Astrocyte (in vitro differentiated cells and primary cell): ENCODE data around the gene THAP11.

Experiments used
- EZH2 ChIP-seq: IDR thresholded peaks from 2 replicates; pipeline ENCODE4 v1.6.1; 2012; ENCODE audit warnings: mild to moderate bottlenecking, low read length, inconsistent platforms; ENCODE audit not compliant: insufficient read depth
- TF ChIP-seq, protein P1 (sequence below): IDR thresholded peaks from 2 replicates; pipeline ENCODE4 v1.5.1; 2011; ENCODE audit warnings: low read depth, mild to moderate bottlenecking, inconsistent platforms, low read length, moderate library complexity; ENCODE audit not compliant: insufficient read depth

DNA sequence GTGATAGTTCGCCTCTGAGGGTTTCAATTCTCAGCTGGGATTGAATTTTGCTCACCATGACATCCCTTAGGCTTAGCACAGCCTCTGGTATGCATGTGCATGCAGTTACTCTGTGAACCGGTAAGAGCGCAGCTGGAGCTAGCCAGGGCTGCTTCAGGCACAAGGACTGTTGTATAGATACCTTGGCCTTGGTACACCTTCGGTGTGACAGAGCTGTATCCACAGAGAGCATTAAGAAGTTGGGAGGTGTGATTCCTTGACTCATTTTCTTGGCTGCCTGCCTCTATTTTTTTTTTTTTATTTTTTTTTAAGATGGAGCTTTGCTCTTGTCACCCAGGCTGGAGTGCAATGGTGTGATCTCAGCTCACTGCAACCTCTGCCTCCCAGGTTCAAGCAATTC lies 2.4 kb downstream of the THAP11 start:
- TF ChIP-seq, protein P1, sequence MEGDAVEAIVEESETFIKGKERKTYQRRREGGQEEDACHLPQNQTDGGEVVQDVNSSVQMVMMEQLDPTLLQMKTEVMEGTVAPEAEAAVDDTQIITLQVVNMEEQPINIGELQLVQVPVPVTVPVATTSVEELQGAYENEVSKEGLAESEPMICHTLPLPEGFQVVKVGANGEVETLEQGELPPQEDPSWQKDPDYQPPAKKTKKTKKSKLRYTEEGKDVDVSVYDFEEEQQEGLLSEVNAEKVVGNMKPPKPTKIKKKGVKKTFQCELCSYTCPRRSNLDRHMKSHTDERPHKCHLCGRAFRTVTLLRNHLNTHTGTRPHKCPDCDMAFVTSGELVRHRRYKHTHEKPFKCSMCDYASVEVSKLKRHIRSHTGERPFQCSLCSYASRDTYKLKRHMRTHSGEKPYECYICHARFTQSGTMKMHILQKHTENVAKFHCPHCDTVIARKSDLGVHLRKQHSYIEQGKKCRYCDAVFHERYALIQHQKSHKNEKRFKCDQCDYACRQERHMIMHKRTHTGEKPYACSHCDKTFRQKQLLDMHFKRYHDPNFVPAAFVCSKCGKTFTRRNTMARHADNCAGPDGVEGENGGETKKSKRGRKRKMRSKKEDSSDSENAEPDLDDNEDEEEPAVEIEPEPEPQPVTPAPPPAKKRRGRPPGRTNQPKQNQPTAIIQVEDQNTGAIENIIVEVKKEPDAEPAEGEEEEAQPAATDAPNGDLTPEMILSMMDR: no peak
- TF ChIP-seq EZH2: no peak
